ENCODE results near the gene CCDC97.

DNA sequence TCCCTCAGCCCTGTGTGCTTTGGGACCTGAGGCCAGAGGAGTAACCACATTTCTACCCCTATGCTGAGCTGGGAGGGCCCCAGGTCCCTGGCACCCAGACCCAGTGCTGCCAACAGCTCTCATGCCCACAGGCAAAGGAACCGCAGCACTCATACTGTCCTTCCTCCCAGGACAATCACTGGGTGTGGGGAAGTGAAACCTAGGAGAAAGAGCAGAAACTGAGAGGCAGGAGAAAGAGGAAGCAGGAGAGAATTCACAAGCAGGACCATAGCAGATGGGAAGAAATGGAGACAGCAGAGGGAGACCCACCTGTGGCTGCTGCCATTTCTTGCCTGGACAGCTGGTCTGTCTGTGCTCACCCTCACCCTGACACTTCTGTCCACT lies 18.9 kb downstream of the CCDC97 start:
- TF ChIP-seq EZH2 (IDR thresholded peaks at IDR 0.05; ENCODE audit: borderline replicate concordance, low read length) (no peak), CTCF (conservative IDR thresholded peaks at IDR 0.05 in 1 of 2, IDR thresholded peaks at IDR 0.05 in 1 of 2; ENCODE audit: extremely low read depth in 1 of 2, insufficient read depth in 1 of 2, low read depth in 1 of 2, low read length in 2 of 2) (no peak)
